PFSK-1 (cell line): ENCODE data around the gene FGGY.

Source experiments
- POLR2AphosphoS5 ChIP-seq: IDR thresholded peaks from 2 replicates; pipeline ENCODE4 v1.6.1; 2012; ENCODE audit warnings: low read depth, mild to moderate bottlenecking, control low read depth, low read length, moderate library complexity
- SIN3A ChIP-seq: IDR thresholded peaks from 2 replicates; pipeline ENCODE4 v1.6.1; 2012; ENCODE audit warnings: mild to moderate bottlenecking, low read length, moderate library complexity, borderline replicate concordance; ENCODE audit not compliant: insufficient read depth
- TAF1 ChIP-seq: IDR thresholded peaks from 2 replicates; pipeline ENCODE4 v1.6.1; 2012; ENCODE audit warnings: low read length, control low read depth, borderline replicate concordance; ENCODE audit not compliant: insufficient read depth
- TF ChIP-seq, protein P1 (sequence below), 2 experiments: IDR thresholded peaks; 2 replicates each; pipeline versions ENCODE4 v1.6.1 to v1.8.0; 2011 to 2012; ENCODE audit warnings: low read depth in 2 of 2, low read length in 2 of 2, control low read depth in 1 of 2, inconsistent platforms in 1 of 2, mild to moderate bottlenecking in 1 of 2, moderate library complexity in 1 of 2; ENCODE audit not compliant: insufficient read depth in 1 of 2

DNA sequence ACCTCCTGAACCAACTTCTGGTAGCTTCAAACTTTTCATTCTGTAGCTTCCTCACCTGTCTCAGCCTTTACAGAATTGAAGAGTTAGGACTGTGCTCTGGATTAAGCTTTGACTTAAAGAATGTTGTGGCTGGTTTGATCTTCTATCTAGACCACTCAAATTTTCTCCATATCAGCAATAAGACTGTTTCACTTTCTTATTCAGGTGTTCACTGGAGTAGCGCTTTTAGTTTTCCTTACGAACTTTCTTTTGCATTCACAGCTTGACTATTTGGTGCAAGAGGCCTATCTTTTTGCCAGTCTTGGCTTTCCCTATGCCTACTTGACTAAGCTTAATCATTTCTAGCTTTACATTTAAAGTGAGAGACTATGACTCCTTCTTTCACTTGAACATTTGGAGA is 31.5 kb downstream of the FGGY start:
- TF ChIP-seq, protein P1, sequence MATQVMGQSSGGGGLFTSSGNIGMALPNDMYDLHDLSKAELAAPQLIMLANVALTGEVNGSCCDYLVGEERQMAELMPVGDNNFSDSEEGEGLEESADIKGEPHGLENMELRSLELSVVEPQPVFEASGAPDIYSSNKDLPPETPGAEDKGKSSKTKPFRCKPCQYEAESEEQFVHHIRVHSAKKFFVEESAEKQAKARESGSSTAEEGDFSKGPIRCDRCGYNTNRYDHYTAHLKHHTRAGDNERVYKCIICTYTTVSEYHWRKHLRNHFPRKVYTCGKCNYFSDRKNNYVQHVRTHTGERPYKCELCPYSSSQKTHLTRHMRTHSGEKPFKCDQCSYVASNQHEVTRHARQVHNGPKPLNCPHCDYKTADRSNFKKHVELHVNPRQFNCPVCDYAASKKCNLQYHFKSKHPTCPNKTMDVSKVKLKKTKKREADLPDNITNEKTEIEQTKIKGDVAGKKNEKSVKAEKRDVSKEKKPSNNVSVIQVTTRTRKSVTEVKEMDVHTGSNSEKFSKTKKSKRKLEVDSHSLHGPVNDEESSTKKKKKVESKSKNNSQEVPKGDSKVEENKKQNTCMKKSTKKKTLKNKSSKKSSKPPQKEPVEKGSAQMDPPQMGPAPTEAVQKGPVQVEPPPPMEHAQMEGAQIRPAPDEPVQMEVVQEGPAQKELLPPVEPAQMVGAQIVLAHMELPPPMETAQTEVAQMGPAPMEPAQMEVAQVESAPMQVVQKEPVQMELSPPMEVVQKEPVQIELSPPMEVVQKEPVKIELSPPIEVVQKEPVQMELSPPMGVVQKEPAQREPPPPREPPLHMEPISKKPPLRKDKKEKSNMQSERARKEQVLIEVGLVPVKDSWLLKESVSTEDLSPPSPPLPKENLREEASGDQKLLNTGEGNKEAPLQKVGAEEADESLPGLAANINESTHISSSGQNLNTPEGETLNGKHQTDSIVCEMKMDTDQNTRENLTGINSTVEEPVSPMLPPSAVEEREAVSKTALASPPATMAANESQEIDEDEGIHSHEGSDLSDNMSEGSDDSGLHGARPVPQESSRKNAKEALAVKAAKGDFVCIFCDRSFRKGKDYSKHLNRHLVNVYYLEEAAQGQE (IDR thresholded peaks at IDR 0.05; ENCODE audit: insufficient read depth in 1 of 2, low read depth in 2 of 2, low read length in 2 of 2): no peak
- TF ChIP-seq TAF1 (no peak), POLR2AphosphoS5 (no peak), SIN3A (no peak)
